Bronchial epithelial cell (primary cell): Measurements from ENCODE around the gene CCDC9. TPM values are rescaled to one million over a fixed set of nuclear protein-coding genes. Genes with fewer than 3 reads are reported as not detected.
"Not testable (repeated sequence)": the region's sequence is repeated elsewhere in the genome, so short reads cannot be mapped to it uniquely, and the experiment has no call there.

Source experiments
- DNase-seq: peaks from one replicate; pipeline ENCODE4 v3.0.0-alpha.2; 2010; ENCODE audit warnings: low read depth
- FAIRE-seq: peaks from 2 replicates; lab custom pipeline; 2011; peaks lifted over from hg19 to GRCh38; lab: Jason Lieb, UNC
- H3K27me3 ChIP-seq: 2 replicates; pipeline ENCODE4 v1.5.1; 2011; ENCODE audit warnings: low read length; ENCODE audit not compliant: control insufficient read depth, insufficient read depth
- H3K36me3 ChIP-seq: 2 replicates; pipeline ENCODE4 v1.5.1; 2011; ENCODE audit warnings: low read length; ENCODE audit not compliant: control insufficient read depth, insufficient read depth
- H3K4me3 ChIP-seq: 2 replicates; pipeline ENCODE4 v1.5.1; 2011; ENCODE audit warnings: mild to moderate bottlenecking, low read depth, low read length, control low read depth
- CTCF ChIP-seq: IDR thresholded peaks from 2 replicates; pipeline ENCODE4 v1.5.1; 2011; ENCODE audit warnings: mild to moderate bottlenecking, moderate library complexity, low read length, control low read depth, inconsistent platforms; ENCODE audit not compliant: insufficient read depth, severe bottlenecking
- total RNA-seq: library from RNA; depleted of rRNA; stranded (reverse); fragments of >200 nt; gene quantifications from 2 replicates; pipeline ENCODE4 v1.2.1, GENCODE V29; 2014

Gene CCDC9
- total RNA-seq, 1 donor from 2014 or later, result 3.7 TPM

- Histone ChIP-seq H3K27me3 (no peaks in the 10 kb centered on the region), H3K4me3 (no peak overlapping the region), H3K36me3 (peaks cover 28% of the 10 kb centered on the region)
- FAIRE-seq (no peak), DNase-seq (no peak)
- TF ChIP-seq CTCF, result no peak
These were observed 2.1 kb downstream of the CCDC9 start for GRCh38 chr19:47258434-47258833.

GRCh38 chr19:47258895-47259555, 2.7 kb downstream of the CCDC9 start:
- DNase-seq, result no peak
- FAIRE-seq, result no peak
- no peak for TF ChIP-seq CTCF
- H3K4me3 ChIP-seq, result no peak overlapping the region
- H3K36me3 ChIP-seq, result peaks cover 29% of the 10 kb centered on the region
- H3K27me3 ChIP-seq, result no peaks in the 10 kb centered on the region

GRCh38 chr19:47260476-47260875, 4.2 kb downstream of the CCDC9 start:
- TF ChIP-seq CTCF, result no peak
- DNase-seq (no peak), FAIRE-seq (no peak)
- peaks cover 34% of the 10 kb centered on the region for H3K36me3 ChIP-seq
- H3K4me3 ChIP-seq, result no peak overlapping the region
- no peaks in the 10 kb centered on the region for H3K27me3 ChIP-seq

GRCh38 chr19:47261946-47262793, 5.8 kb downstream of the CCDC9 start:
- H3K36me3 ChIP-seq, result peaks cover 38% of the 10 kb centered on the region
- H3K27me3 ChIP-seq, FAIRE-seq, H3K4me3 ChIP-seq, DNase-seq: not testable (repeated sequence)

- DNase-seq (no peak), FAIRE-seq (no peak)
- H3K36me3 ChIP-seq, result peaks cover 30% of the 10 kb centered on the region
- no peak for TF ChIP-seq CTCF
- no peak overlapping the region for H3K4me3 ChIP-seq
- no peaks in the 10 kb centered on the region for H3K27me3 ChIP-seq
These were observed 8.3 kb downstream of the CCDC9 start for GRCh38 chr19:47264629-47265028.

- no peak for FAIRE-seq
- Histone ChIP-seq H3K36me3 (peaks cover 27% of the 10 kb centered on the region), H3K27me3 (no peaks in the 10 kb centered on the region), H3K4me3 (no peak overlapping the region)
- TF ChIP-seq CTCF, result no peak
- DNase-seq, result no peak
These were observed 10.1 kb downstream of the CCDC9 start for GRCh38 chr19:47266401-47266941.
